ENCODE results near the gene SLC38A3.

SLC38A3 gene

DNA sequence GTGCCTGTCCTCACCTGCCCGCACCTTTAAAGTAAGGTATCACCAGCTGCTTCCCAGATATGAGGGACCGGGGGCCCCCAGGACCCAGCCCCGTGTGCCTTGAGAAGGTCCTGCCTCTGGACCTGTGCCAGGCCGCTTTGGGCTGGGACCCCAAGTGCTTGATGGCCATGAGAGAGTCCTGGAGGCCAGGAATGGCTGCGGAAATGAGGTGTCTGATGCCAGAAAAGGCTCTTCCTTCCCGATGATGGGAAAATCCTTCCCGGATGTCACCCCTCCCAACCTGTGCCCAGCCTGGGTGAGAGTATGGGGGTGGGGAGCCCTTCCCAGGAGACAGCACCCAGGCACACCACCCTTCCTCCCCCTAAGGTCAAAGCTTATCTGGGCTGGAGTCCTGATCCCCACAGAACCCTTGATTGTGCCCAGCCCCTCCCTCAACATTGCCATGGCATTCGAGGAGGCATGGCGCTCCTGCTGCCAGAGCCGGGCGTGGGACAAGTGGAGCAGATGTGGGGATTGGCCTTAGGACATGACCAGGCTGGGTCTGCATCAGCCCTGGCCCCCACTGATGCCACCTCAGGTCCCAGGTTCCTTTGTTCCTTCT, 35.7 kb upstream of the SLC38A3 start:
- DNase-seq, result no peak

DNA sequence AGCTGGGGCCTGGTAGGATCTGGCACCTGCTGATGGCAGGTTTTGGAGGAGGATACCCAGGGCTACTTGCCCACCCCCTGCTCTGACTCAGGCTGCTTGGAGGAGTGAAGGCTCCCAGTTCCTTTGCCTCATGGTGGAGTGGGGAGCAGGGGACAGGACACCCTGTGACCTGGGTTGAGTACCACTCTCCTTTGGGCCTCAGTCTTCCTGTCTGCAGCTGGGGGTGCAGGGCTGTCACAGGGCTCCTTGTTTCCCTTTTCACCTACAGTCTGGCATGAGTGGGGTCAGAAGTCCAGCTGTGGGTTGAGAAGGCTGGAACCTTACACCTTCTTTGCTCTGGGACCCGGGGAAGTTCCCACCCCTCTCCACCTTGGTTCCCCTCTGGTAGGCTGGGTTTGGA, 35.2 kb upstream of the SLC38A3 start:
- no peak for DNase-seq

GRCh38 chr3:50170689-50171088, 34.4 kb upstream of the SLC38A3 start:
- no peak for DNase-seq

GRCh38 chr3:50171540-50172301, 33.4 kb upstream of the SLC38A3 start:
- no peak for DNase-seq

DNA sequence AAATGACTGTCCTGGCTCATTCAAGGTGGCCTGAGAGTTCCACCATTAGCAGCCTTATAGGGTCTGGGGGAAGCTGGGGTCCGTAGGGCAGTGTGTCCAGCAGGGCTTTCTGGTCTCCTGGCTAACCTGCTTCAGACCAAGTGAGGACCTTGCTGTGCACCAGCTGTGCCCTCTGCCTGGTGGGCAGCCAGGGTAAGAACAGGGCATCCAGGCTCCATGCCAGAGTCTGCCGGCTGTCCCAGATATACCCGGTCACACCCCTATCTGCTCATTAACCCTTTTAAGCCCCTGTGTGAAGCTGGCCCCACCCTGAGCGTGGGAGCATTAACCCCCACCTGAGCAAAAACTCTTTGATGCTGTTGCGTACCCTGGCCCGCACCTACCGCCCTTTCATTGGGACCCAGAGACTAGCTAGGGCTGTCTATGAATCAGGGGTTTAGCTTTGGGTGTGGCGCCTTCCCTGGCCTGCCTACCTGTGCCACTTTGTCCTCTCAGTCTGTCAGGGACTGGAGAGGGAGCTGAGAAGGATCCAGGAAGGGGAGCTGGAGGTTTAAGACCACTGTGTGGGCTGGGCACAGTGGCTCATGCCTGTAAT, 32.3 kb upstream of the SLC38A3 start:
- no peak for DNase-seq

- DNase-seq, result no peak
Measured at GRCh38 chr3:50173685-50174516, 31.2 kb upstream of the SLC38A3 start.

DNA sequence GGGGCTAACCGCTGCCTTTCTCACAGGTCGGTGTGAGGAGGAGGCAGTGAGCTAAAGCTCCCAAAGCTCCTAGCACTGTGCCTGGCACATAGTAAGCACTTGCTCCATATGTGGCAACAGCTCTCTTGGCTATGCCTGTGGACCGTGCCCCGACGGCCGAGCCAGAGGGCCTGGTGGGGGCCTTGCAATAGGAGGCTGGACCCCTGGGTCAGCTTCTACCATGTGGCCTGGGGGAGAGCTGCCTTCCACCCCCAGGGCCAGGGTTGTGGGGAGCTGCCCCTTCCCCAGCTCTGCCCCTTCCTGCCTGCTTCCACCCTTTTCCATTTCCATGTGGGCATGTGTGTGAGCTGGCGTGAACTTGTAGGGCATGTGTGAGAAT, 30.6 kb upstream of the SLC38A3 start:
- DNase-seq, result no peak

GRCh38 chr3:50174947-50175524, 30.0 kb upstream of the SLC38A3 start:
- no peak for DNase-seq

GRCh38 chr3:50177346-50177745, 27.7 kb upstream of the SLC38A3 start:
- no peak for DNase-seq

- no peak for DNase-seq
Measured at GRCh38 chr3:50179710-50180109, 25.4 kb upstream of the SLC38A3 start.

- DNase-seq, result no peak
Measured at GRCh38 chr3:50181985-50182384, 23.1 kb upstream of the SLC38A3 start.

GRCh38 chr3:50182533-50183099, 22.5 kb upstream of the SLC38A3 start:
- no peak for DNase-seq

DNA sequence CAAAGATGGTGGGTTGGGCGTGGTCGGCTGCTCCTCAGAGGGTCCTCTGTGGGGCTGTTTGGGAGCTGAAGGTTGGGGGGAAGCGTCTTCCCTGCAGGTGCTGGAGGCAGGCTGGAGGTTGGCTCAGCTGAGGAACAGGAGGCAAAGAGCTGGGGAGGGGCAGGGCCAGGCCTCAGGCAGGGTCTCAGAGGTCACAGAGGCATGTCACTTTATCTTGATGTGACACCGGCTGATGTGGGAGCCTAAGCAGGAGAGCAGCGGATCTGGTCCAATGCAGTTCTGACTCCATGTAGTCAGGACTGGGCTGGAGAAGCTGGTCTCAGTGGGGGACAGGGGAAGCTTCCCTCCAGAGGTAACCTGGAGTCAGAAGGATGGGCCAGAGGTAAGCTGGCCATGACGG, 21.3 kb upstream of the SLC38A3 start:
- no peak for DNase-seq

GRCh38 chr3:50184242-50184978, 20.7 kb upstream of the SLC38A3 start:
- no peak for DNase-seq

DNA sequence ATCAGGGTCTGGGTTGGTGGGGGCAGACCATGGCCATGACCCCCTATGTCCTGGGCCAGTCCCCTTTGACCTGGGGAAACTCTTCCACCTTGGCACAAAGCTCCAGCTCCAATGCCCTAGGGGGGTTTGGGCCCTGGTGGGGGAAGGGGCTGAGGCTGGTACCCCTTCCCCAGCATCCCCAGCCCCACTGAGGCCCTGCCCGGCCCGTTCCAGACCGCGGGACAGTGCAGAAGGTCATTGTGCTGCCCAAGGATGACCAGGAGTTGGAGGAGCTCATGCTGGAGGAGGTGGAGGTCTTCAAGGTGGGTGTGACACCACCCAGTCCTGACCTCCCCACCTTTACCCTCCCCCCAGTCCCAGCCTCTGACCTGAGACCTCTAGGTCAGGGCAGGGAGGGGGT, 19.8 kb upstream of the SLC38A3 start:
- DNase-seq, result no peak

- DNase-seq, result no peak
Measured at GRCh38 chr3:50186096-50186495, 19.0 kb upstream of the SLC38A3 start.

GRCh38 chr3:50187750-50188149, 17.3 kb upstream of the SLC38A3 start:
- DNase-seq, result no peak

GRCh38 chr3:50189274-50189673, 15.8 kb upstream of the SLC38A3 start:
- peak; percentile 89 for DNase-seq

DNA sequence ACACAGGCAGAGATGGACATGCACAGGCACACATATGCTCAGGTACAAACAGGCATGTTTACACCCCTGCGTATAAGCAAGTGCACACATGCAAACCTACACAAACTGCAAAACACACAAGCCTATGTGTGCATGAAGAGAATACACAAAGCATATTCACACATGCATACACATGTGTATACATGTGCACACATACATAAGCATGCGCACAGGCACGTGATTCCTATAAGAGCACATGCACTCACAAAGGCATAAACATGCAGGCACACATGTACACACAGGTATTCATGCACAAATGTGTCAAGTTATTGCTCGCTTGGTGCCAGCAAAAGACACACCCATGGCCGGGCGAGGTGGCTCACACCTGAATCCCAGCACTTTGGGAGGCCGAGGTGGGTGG, 15.1 kb upstream of the SLC38A3 start:
- peak; percentile 22 for DNase-seq

- DNase-seq, result peak; percentile 40
Measured at GRCh38 chr3:50190936-50191660, 14.0 kb upstream of the SLC38A3 start, which contains the start of gene GNAT1. GNAT1 (plus strand) TSS chr3:50191610; CDS start chr3:50191726, 116 bp downstream.

GRCh38 chr3:50192124-50192523, 12.9 kb upstream of the SLC38A3 start:
- no peak for DNase-seq
